Measurements from ENCODE around the gene FGD3. TPM values are rescaled to one million over a fixed set of nuclear protein-coding genes. Genes with fewer than 3 reads are reported as not detected.
A peak's percentile ranks its signal among the peaks of the same experiment; 100 is the strongest.

FGD3 gene
- total and polyA plus RNA-seq, 3 donors from 2014 or later = 12.8 to 14.3 (median 14.0) TPM

DNA sequence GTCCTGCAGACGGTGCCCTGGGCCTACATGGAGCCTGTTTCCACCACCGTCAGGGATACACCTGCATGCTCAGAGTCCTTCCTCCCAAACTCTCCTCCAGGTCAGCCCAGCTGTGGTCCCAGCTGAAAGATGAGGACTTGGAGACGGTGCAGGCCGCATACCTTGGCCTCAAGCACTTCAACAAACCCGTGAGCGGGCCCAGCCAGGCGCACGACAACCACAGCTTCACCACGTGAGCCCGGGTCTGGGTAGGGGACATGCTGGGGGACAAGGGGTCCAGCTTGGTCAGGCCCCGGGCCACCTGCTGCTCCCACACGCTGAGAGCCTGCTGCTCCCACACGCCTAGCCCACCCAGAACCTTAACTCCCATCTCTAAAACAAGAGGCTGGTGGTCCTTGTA is 132.0 kb downstream of the FGD3 start:
- H3K9me3 ChIP-seq = no peaks in the 10 kb centered on the region
- intact Hi-C loops (cut with DNase I; ENCODE audit: low total_unique reads) = no loop called here
- H3K4me3 ChIP-seq = no peak overlapping the region
- WGBS, 2 donors = 86 to 93% methylated on average over 5 to 13 of the region's 13 CpGs
- no peak overlapping the region for H3K27ac ChIP-seq
- H3K27me3 ChIP-seq = no peaks in the 10 kb centered on the region
- H3K36me3 ChIP-seq (ENCODE audit: low read depth, missing control alignments) = no peaks in the 10 kb centered on the region
- DNase-seq = no peak
- H3K4me1 ChIP-seq = no peaks in the 10 kb centered on the region
- TF ChIP-seq, protein P1, sequence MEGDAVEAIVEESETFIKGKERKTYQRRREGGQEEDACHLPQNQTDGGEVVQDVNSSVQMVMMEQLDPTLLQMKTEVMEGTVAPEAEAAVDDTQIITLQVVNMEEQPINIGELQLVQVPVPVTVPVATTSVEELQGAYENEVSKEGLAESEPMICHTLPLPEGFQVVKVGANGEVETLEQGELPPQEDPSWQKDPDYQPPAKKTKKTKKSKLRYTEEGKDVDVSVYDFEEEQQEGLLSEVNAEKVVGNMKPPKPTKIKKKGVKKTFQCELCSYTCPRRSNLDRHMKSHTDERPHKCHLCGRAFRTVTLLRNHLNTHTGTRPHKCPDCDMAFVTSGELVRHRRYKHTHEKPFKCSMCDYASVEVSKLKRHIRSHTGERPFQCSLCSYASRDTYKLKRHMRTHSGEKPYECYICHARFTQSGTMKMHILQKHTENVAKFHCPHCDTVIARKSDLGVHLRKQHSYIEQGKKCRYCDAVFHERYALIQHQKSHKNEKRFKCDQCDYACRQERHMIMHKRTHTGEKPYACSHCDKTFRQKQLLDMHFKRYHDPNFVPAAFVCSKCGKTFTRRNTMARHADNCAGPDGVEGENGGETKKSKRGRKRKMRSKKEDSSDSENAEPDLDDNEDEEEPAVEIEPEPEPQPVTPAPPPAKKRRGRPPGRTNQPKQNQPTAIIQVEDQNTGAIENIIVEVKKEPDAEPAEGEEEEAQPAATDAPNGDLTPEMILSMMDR (IDR thresholded peaks at IDR 0.05) = no peak

DNA sequence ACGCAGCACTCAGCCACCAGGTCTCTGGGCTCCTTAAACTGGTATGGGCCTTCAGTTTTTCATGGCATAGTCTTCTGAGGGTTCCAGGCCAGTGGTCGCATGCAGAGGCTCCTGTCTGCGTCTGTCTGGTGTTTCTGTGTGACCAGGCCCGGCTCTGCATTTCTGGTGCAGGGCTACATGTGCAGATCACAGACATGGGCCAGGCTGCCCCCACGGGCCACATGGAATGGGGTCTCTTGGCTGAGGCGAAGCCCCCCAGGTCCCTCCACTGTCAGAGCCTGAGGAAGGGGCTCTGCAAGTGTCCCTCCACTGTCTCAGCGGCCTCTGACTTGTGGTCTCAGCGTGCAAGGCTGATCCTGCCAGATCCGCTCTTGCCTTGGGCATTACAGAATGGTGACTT is 133.1 kb downstream of the FGD3 start:
- no peak for TF ChIP-seq POLR2A (IDR thresholded peaks at IDR 0.05)
- TF ChIP-seq, protein P1 (IDR thresholded peaks at IDR 0.05) = no peak
- Histone ChIP-seq H3K27ac (no peak overlapping the region), H3K4me3 (no peak overlapping the region), H3K27me3 (no peaks in the 10 kb centered on the region), H3K36me3 (ENCODE audit: low read depth, missing control alignments) (no peaks in the 10 kb centered on the region), H3K4me1 (no peaks in the 10 kb centered on the region), H3K9me3 (no peaks in the 10 kb centered on the region)
- peak; percentile 12 for DNase-seq
- WGBS, 2 donors = 86 to 90% methylated on average over 9 of the region's 9 CpGs
- intact Hi-C loops (cut with DNase I; ENCODE audit: low total_unique reads) = no loop called here

DNA sequence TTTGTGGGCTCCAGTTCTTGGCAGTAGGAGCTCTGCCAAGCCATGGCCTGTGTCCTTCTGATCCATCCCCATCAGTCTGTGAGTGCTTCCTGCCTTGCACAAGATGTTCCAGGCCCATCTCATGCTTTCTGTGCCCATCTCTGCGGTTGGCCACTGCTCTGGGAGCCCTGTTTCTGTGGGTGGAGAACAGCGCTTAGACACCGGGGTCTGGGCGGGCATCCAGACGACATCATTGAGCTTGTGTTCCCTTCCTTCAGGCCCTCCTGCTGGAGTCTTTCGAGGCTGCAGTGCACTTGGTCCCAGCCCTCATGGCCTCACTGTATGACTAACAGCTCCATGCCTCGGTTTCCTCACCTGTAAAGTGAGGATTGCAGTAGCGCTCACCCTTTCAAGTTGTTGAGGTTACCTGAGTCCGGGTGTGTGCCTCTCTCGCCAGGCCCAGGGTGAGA is 133.8 kb downstream of the FGD3 start:
- peak; percentile 13 for DNase-seq
- 70 to 82% methylated on average over 9 to 10 of the region's 10 CpGs for WGBS, 2 donors
- Histone ChIP-seq H3K27me3 (no peaks in the 10 kb centered on the region), H3K36me3 (ENCODE audit: low read depth, missing control alignments) (no peaks in the 10 kb centered on the region), H3K4me1 (no peaks in the 10 kb centered on the region), H3K9me3 (no peaks in the 10 kb centered on the region), H3K27ac (no peak overlapping the region), H3K4me3 (no peak overlapping the region)
- no peak for TF ChIP-seq POLR2A (IDR thresholded peaks at IDR 0.05)
- TF ChIP-seq, protein P1 (IDR thresholded peaks at IDR 0.05) = no peak
- intact Hi-C loops (cut with DNase I; ENCODE audit: low total_unique reads) = no loop called here

DNA sequence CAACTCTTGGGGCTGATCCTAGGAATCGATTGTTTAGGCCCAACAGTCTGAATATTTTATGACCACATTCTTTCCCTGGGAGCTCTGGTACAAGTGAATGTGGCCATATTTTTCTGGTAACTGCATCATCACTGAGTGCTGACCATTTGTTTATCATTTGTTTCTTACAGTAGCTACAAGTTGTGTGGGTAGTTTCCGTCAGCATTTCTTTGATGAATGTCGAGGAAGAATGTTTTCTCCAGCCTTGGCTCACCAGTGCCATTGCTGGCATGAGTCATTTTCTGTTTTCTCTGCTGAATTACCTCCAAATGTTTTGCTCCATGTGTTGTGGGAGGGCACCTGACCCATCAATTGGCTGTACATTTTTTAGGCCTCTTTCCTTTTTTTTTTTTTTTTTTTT is 134.6 kb downstream of the FGD3 start:
- DNase-seq = peak; percentile 8
- no peaks in the 10 kb centered on the region for H3K9me3 ChIP-seq
- H3K27ac ChIP-seq = no peak overlapping the region
- WGBS, 2 donors = 61 to 89% methylated on average over 3 of the region's 3 CpGs
- H3K4me1 ChIP-seq = no peaks in the 10 kb centered on the region
- no peaks in the 10 kb centered on the region for H3K36me3 ChIP-seq (ENCODE audit: low read depth, missing control alignments)
- intact Hi-C loops (cut with DNase I; ENCODE audit: low total_unique reads) = no loop called here
- TF ChIP-seq, protein P1 (IDR thresholded peaks at IDR 0.05) = no peak
- TF ChIP-seq POLR2A (IDR thresholded peaks at IDR 0.05) = no peak
- no peaks in the 10 kb centered on the region for H3K27me3 ChIP-seq
- no peak overlapping the region for H3K4me3 ChIP-seq

DNA sequence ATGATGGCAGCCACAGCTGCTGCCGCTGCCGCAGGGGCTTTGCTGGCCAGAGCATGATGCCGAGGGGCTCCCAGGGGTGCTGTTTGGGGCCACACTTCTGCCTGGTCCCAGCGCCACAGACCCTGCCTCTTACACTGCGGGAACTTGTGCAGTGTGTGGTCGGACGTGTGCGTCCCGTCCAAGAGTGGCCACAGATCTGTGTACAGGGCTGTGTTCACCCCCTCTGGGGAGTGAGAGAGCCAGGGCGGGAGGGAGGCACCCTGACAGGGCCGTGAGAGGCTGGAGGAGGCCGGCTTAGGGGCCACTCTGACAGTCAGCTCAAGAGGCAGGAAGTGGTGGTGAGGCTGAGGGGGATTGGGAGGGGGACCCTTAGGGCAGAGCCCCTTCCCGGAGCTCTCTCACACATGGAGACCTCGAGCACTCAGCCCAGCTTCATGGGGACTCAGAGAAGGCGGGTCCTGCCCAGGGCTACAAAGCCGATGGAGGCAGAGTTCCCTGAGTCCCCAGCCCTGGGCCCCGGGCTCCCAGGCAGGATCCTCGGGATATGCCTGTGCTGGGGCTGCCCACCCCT is 135.6 kb downstream of the FGD3 start:
- WGBS, 2 donors = 82 to 87% methylated on average over 10 to 18 of the region's 18 CpGs
- Histone ChIP-seq H3K36me3 (ENCODE audit: low read depth, missing control alignments) (no peaks in the 10 kb centered on the region), H3K27ac (no peak overlapping the region), H3K4me1 (no peaks in the 10 kb centered on the region), H3K4me3 (no peak overlapping the region), H3K9me3 (no peaks in the 10 kb centered on the region), H3K27me3 (no peaks in the 10 kb centered on the region)
- TF ChIP-seq, protein P1 (IDR thresholded peaks at IDR 0.05) = no peak
- no peak for TF ChIP-seq POLR2A (IDR thresholded peaks at IDR 0.05)
- peak; percentile 9 for DNase-seq
- intact Hi-C loops (cut with DNase I; ENCODE audit: low total_unique reads) = no loop called here

Data from testis (tissue), 3 donors.